ENCODE results near the gene BMP4. TPM values are rescaled to one million over a fixed set of nuclear protein-coding genes. Genes with fewer than 3 reads are reported as not detected.

Gene BMP4
- total RNA-seq, 1 donor from 2014 or later = 3.4 TPM

GRCh38 chr14:53949201-53949600 lies 7.4 kb downstream of the BMP4 start:
- no peaks in the 10 kb centered on the region for H3K27me3 Mint-ChIP-seq (ENCODE audit: low read depth)
- TF ChIP-seq CTCF (IDR thresholded peaks at IDR 0.05) = no peak
- H3K9me3 Mint-ChIP-seq (ENCODE audit: low read depth) = no peaks in the 10 kb centered on the region
- peaks cover 41% of the 10 kb centered on the region for H3K4me1 Mint-ChIP-seq (ENCODE audit: low read depth)
- no peak overlapping the region for H3K27ac Mint-ChIP-seq (ENCODE audit: unreplicated experiment)
- peaks cover 2% of the 10 kb centered on the region for H3K36me3 Mint-ChIP-seq (ENCODE audit: low read depth)
- DNase-seq (ENCODE audit: low spot score) = no peak
- no peak overlapping the region for H3K4me3 Mint-ChIP-seq (ENCODE audit: unreplicated experiment)

GRCh38 chr14:53948205-53948884 lies 8.3 kb downstream of the BMP4 start:
- Mint-ChIP-seq H3K4me3 (ENCODE audit: unreplicated experiment) (no peak overlapping the region), H3K27me3 (ENCODE audit: low read depth) (peaks cover 2% of the 10 kb centered on the region), H3K27ac (ENCODE audit: unreplicated experiment) (no peak overlapping the region), H3K36me3 (ENCODE audit: low read depth) (peaks cover 2% of the 10 kb centered on the region), H3K9me3 (ENCODE audit: low read depth) (no peaks in the 10 kb centered on the region), H3K4me1 (ENCODE audit: low read depth) (peaks cover 35% of the 10 kb centered on the region)
- TF ChIP-seq CTCF (IDR thresholded peaks at IDR 0.05) = no peak
- no peak for DNase-seq (ENCODE audit: low spot score)

- peak overlapping the region; percentile 53 for H3K4me3 Mint-ChIP-seq (ENCODE audit: unreplicated experiment)
- no peak for DNase-seq (ENCODE audit: low spot score)
- TF ChIP-seq CTCF (IDR thresholded peaks at IDR 0.05) = no peak
- H3K9me3 Mint-ChIP-seq (ENCODE audit: low read depth) = no peaks in the 10 kb centered on the region
- peaks cover 2% of the 10 kb centered on the region for H3K36me3 Mint-ChIP-seq (ENCODE audit: low read depth)
- peaks cover 2% of the 10 kb centered on the region for H3K27me3 Mint-ChIP-seq (ENCODE audit: low read depth)
- peaks cover 30% of the 10 kb centered on the region for H3K4me1 Mint-ChIP-seq (ENCODE audit: low read depth)
- H3K27ac Mint-ChIP-seq (ENCODE audit: unreplicated experiment) = no peak overlapping the region
Measured at GRCh38 chr14:53947452-53948204, 9.0 kb downstream of the BMP4 start.

- Mint-ChIP-seq H3K27me3 (ENCODE audit: low read depth) (peaks cover 2% of the 10 kb centered on the region), H3K4me1 (ENCODE audit: low read depth) (peaks cover 24% of the 10 kb centered on the region), H3K4me3 (ENCODE audit: unreplicated experiment) (peak overlapping the region; percentile 53), H3K9me3 (ENCODE audit: low read depth) (no peaks in the 10 kb centered on the region), H3K27ac (ENCODE audit: unreplicated experiment) (no peak overlapping the region), H3K36me3 (ENCODE audit: low read depth) (peaks cover 2% of the 10 kb centered on the region)
- no peak for DNase-seq (ENCODE audit: low spot score)
- TF ChIP-seq CTCF (IDR thresholded peaks at IDR 0.05) = no peak
Measured at GRCh38 chr14:53947094-53947445, 9.6 kb downstream of the BMP4 start.

- TF ChIP-seq CTCF (IDR thresholded peaks at IDR 0.05) = peak; percentile 52
- no peaks in the 10 kb centered on the region for H3K9me3 Mint-ChIP-seq (ENCODE audit: low read depth)
- H3K36me3 Mint-ChIP-seq (ENCODE audit: low read depth) = peaks cover 2% of the 10 kb centered on the region
- H3K27ac Mint-ChIP-seq (ENCODE audit: unreplicated experiment) = no peak overlapping the region
- peaks cover 2% of the 10 kb centered on the region for H3K27me3 Mint-ChIP-seq (ENCODE audit: low read depth)
- H3K4me3 Mint-ChIP-seq (ENCODE audit: unreplicated experiment) = peak overlapping the region; percentile 53
- DNase-seq (ENCODE audit: low spot score) = no peak
- H3K4me1 Mint-ChIP-seq (ENCODE audit: low read depth) = peaks cover 19% of the 10 kb centered on the region
Measured at GRCh38 chr14:53946404-53947093, 10.1 kb downstream of the BMP4 start.

Measured in chondrocyte (in vitro differentiated cells).